ENCODE results near the gene ZFYVE19. TPM values are rescaled to one million over a fixed set of nuclear protein-coding genes. Genes with fewer than 3 reads are reported as not detected.

ZFYVE19 gene
- total and polyA plus RNA-seq, 2 of the 13 experiments (the other 11 are each of a cell fraction or from before 2014, with no cell fraction given), result 23.3 to 44.0 TPM

DNA sequence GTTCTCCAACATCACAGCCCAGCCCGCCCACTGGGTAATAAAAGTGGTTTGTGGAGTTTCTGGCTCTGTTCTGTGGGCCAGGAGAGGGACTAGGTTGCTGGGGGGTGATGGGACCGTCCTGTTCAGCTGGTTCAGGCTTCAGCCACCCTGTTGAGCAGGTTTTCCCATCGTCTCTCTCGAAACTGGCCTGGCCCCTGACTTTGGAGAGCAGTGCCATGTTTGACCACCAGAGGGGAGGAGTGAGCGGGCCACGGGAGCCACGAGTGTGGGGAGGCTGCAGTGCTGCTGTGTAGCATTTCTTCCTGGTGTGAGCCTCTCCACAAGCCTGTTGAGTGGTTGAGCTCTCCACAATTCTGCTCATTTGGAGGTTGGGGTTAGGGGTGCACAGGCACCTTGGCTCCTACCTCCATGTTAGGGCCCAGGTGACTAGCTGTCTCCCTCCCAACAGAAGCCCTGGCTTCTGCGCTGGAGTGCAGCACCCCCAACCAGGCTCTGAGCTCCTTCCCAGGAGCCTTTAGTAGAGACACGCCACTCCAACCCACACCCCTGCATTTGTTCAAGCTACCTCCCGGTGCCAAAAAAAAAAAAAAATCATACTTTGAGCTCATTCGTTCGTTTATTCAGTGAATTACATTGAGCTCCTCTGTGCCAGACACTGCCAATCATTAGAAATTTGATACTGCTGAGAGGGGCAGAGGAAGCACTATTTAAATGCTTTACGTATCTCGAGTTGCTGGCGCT, 50.9 kb downstream of the ZFYVE19 start (continued):
- TF ChIP-seq NFKB2 (CRISPR knock-in tag; IDR thresholded peaks at IDR 0.05; ENCODE audit: borderline replicate concordance) (0 out of 2 replicates have a peak, but pooled peaks have one; percentile 19), SP2 (CRISPR knock-in tag; IDR thresholded peaks at IDR 0.05) (no peak), ZNF709 (CRISPR knock-in tag; IDR thresholded peaks at IDR 0.05) (no peak), ZSCAN30 (CRISPR knock-in tag; IDR thresholded peaks at IDR 0.05) (no peak), LCORL (IDR thresholded peaks at IDR 0.05) (no peak), LCORL (CRISPR knock-in tag; IDR thresholded peaks at IDR 0.05) (no peak), ZNF891 (CRISPR knock-in tag; IDR thresholded peaks at IDR 0.05) (peak; percentile 60; the same call in 1 of the 2 replicates), BHLHE40 (IDR thresholded peaks at IDR 0.05; ENCODE audit: low read length) (peak; percentile 17; the same call in 1 of the 2 replicates), YEATS4 (CRISPR knock-in tag; IDR thresholded peaks at IDR 0.05; ENCODE audit: borderline replicate concordance) (peak; percentile 43; the same call in 1 of the 2 replicates), KDM3A (CRISPR knock-in tag; IDR thresholded peaks at IDR 0.05; ENCODE audit: low read depth) (no peak; the same call in 1 of the 2 replicates), HOXA3 (CRISPR knock-in tag; IDR thresholded peaks at IDR 0.05) (peak; percentile 36; the same call in 1 of the 2 replicates), CBFB (CRISPR knock-in tag; IDR thresholded peaks at IDR 0.05) (peak; percentile 24; the same call in 1 of the 2 replicates), ZNF747 (CRISPR knock-in tag; IDR thresholded peaks at IDR 0.05; ENCODE audit: borderline replicate concordance) (peak; percentile 42; the same call in 1 of the 2 replicates), ZNF138 (CRISPR knock-in tag; IDR thresholded peaks at IDR 0.05; ENCODE audit: low read depth) (0 out of 2 replicates have a peak, but pooled peaks have one; percentile 39)
- TF ChIP-seq, protein P1, sequence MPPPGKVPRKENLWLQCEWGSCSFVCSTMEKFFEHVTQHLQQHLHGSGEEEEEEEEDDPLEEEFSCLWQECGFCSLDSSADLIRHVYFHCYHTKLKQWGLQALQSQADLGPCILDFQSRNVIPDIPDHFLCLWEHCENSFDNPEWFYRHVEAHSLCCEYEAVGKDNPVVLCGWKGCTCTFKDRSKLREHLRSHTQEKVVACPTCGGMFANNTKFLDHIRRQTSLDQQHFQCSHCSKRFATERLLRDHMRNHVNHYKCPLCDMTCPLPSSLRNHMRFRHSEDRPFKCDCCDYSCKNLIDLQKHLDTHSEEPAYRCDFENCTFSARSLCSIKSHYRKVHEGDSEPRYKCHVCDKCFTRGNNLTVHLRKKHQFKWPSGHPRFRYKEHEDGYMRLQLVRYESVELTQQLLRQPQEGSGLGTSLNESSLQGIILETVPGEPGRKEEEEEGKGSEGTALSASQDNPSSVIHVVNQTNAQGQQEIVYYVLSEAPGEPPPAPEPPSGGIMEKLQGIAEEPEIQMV (CRISPR knock-in tag; IDR thresholded peaks at IDR 0.05; ENCODE audit: low read depth), result no peak
- TF ChIP-seq, protein P2, sequence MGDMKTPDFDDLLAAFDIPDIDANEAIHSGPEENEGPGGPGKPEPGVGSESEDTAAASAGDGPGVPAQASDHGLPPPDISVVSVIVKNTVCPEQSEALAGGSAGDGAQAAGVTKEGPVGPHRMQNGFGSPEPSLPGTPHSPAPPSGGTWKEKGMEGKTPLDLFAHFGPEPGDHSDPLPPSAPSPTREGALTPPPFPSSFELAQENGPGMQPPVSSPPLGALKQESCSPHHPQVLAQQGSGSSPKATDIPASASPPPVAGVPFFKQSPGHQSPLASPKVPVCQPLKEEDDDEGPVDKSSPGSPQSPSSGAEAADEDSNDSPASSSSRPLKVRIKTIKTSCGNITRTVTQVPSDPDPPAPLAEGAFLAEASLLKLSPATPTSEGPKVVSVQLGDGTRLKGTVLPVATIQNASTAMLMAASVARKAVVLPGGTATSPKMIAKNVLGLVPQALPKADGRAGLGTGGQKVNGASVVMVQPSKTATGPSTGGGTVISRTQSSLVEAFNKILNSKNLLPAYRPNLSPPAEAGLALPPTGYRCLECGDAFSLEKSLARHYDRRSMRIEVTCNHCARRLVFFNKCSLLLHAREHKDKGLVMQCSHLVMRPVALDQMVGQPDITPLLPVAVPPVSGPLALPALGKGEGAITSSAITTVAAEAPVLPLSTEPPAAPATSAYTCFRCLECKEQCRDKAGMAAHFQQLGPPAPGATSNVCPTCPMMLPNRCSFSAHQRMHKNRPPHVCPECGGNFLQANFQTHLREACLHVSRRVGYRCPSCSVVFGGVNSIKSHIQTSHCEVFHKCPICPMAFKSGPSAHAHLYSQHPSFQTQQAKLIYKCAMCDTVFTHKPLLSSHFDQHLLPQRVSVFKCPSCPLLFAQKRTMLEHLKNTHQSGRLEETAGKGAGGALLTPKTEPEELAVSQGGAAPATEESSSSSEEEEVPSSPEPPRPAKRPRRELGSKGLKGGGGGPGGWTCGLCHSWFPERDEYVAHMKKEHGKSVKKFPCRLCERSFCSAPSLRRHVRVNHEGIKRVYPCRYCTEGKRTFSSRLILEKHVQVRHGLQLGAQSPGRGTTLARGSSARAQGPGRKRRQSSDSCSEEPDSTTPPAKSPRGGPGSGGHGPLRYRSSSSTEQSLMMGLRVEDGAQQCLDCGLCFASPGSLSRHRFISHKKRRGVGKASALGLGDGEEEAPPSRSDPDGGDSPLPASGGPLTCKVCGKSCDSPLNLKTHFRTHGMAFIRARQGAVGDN (CRISPR knock-in tag; IDR thresholded peaks at IDR 0.05), result peak; percentile 64
- TF ChIP-seq, protein P3, sequence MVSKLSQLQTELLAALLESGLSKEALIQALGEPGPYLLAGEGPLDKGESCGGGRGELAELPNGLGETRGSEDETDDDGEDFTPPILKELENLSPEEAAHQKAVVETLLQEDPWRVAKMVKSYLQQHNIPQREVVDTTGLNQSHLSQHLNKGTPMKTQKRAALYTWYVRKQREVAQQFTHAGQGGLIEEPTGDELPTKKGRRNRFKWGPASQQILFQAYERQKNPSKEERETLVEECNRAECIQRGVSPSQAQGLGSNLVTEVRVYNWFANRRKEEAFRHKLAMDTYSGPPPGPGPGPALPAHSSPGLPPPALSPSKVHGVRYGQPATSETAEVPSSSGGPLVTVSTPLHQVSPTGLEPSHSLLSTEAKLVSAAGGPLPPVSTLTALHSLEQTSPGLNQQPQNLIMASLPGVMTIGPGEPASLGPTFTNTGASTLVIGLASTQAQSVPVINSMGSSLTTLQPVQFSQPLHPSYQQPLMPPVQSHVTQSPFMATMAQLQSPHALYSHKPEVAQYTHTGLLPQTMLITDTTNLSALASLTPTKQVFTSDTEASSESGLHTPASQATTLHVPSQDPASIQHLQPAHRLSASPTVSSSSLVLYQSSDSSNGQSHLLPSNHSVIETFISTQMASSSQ (IDR thresholded peaks at IDR 0.05; ENCODE audit: low read depth), result no peak
- TF ChIP-seq, protein P3 (CRISPR knock-in tag; IDR thresholded peaks at IDR 0.05; ENCODE audit: borderline replicate concordance), result no peak
- TF ChIP-seq, protein P4, sequence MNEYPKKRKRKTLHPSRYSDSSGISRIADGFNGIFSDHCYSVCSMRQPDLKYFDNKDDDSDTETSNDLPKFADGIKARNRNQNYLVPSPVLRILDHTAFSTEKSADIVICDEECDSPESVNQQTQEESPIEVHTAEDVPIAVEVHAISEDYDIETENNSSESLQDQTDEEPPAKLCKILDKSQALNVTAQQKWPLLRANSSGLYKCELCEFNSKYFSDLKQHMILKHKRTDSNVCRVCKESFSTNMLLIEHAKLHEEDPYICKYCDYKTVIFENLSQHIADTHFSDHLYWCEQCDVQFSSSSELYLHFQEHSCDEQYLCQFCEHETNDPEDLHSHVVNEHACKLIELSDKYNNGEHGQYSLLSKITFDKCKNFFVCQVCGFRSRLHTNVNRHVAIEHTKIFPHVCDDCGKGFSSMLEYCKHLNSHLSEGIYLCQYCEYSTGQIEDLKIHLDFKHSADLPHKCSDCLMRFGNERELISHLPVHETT (CRISPR knock-in tag; conservative IDR thresholded peaks at IDR 0.05), result no peak

Measured in HepG2 (cell line).